AG09309 (cell line): Measurements from ENCODE around the gene KCNC4.

ENCODE experiments used
- DNase-seq: peaks from one replicate; pipeline ENCODE4 v3.0.0-alpha.2; 2010; ENCODE audit warnings: low read depth
- H3K4me3 ChIP-seq: 2 replicates; pipeline ENCODE4 v1.5.1; 2011; ENCODE audit warnings: mild to moderate bottlenecking, low read depth, low read length, moderate library complexity; ENCODE audit not compliant: control insufficient read depth
- CTCF ChIP-seq: IDR thresholded peaks from 2 replicates; pipeline ENCODE4 v1.5.1; 2011; ENCODE audit warnings: mild to moderate bottlenecking, low read depth, low read length, inconsistent platforms; ENCODE audit not compliant: insufficient read depth, control insufficient read depth; ENCODE audit errors: missing control alignments

KCNC4 gene

GRCh38 chr1:110165761-110166231, 44.3 kb upstream of the KCNC4 start:
- no peak for TF ChIP-seq CTCF
- no peak for DNase-seq
- no peak overlapping the region for H3K4me3 ChIP-seq

- no peak for TF ChIP-seq CTCF
- DNase-seq = no peak
- H3K4me3 ChIP-seq = no peak overlapping the region
Measured at GRCh38 chr1:110166861-110167260, 43.3 kb upstream of the KCNC4 start.

- no peak for TF ChIP-seq CTCF
- DNase-seq = no peak
- no peak overlapping the region for H3K4me3 ChIP-seq
Measured at GRCh38 chr1:110170766-110171733, 39.1 kb upstream of the KCNC4 start.

GRCh38 chr1:110172001-110172400, 38.1 kb upstream of the KCNC4 start:
- no peak for TF ChIP-seq CTCF
- DNase-seq = no peak
- H3K4me3 ChIP-seq = no peak overlapping the region

GRCh38 chr1:110173466-110174105, 36.5 kb upstream of the KCNC4 start:
- peak; percentile 16 for DNase-seq
- TF ChIP-seq CTCF = peak; percentile 16
- no peak overlapping the region for H3K4me3 ChIP-seq

GRCh38 chr1:110174961-110175360, 35.2 kb upstream of the KCNC4 start:
- H3K4me3 ChIP-seq = no peak overlapping the region
- TF ChIP-seq CTCF = no peak
- DNase-seq = no peak
